Stomach (tissue), 4 donors: ENCODE measurements around the gene URB1.

Experiments
- CTCF ChIP-seq, 7 experiments: fragments of 450-650 bp in 4 of 7; fragments of 200-600 bp in 3 of 7; sonication (generic) in 3 of 7; IDR thresholded peaks; one replicate each; pipeline ENCODE4 v1.5.1; 2016 to 2019; ENCODE audit warnings: antibody characterized with exemption in 7 of 7, control low read depth in 2 of 7, mild to moderate bottlenecking in 1 of 7
- EP300 ChIP-seq: sonication (generic); formaldehyde crosslinking; IDR thresholded peaks from one replicate; pipeline ENCODE4 v1.6.1; 2017; ENCODE audit warnings: antibody characterized with exemption
- POLR2A ChIP-seq, 4 donors: fragments of 450-650 bp; IDR thresholded peaks; one replicate each; pipeline ENCODE4 v1.6.1; 2016; ENCODE audit warnings: antibody characterized with exemption in 4 of 4, control low read depth in 2 of 4, mild to moderate bottlenecking in 1 of 4, moderate library complexity in 1 of 4

DNA sequence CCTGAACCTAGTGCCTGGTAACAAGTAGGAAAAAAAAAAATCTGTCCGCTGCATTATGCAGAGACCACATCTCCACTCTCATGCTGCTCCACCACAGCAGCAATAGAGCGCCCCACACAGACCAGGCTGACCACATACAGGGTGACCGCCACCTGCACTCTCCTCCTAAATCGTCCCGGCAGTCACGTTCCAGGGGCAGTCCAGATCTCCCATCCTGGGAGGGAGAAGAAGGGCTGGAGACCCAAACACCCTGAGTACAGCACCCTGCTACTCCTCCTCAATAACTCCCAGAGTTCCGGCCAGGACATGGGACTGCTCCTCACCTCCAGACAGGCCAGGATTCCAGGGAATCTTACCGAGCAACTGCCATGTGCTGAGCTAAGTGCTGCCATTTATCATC lies 15.3 kb downstream of the URB1 start:
- TF ChIP-seq CTCF (IDR thresholded peaks at IDR 0.05) = no peak
- no peak for TF ChIP-seq POLR2A (IDR thresholded peaks at IDR 0.05)
- TF ChIP-seq EP300 = no peak
